Panc1 (cell line): ENCODE results near the gene TRIM56. TPM values are rescaled to one million over a fixed set of nuclear protein-coding genes. Genes with fewer than 3 reads are reported as not detected.
"Not testable (repeated sequence)": the region's sequence is repeated elsewhere in the genome, so short reads cannot be mapped to it uniquely, and the experiment has no call there.

Experiments used
- ATAC-seq: fragments of 200-7000 bp; cut with Tn5 transposase; 2 replicates; pipeline ENCODE4 v1.9.1; 2020; ENCODE audit warnings: mild to moderate bottlenecking, moderate library complexity
- BruUV-seq: library from RNA; stranded (reverse); fragments of 400-500 nt; replicated peaks from 2 replicates; lab custom pipeline; 2021; lab: Mats Ljungman, UMichigan
- CTCF ChIA-PET: fragments of 300-600 bp; sonication (Branson Sonifier 250); formaldehyde crosslinking; loops from one replicate; lab custom pipeline; 2022; ENCODE audit warnings: antibody characterized with exemption; lab: Charles Lee
- POLR2A ChIA-PET: fragments of 300-600 bp; sonication (Branson Sonifier 250); formaldehyde crosslinking; loops from one replicate; lab custom pipeline; 2022; ENCODE audit warnings: antibody characterized with exemption; lab: Charles Lee
- DNase-seq: peaks from one replicate; pipeline ENCODE4 v3.0.0-alpha.2; 2010; ENCODE audit warnings: low read depth, low spot score
- H3K27ac ChIP-seq: 2 replicates; pipeline ENCODE4 v1.5.1; 2011; ENCODE audit warnings: mild to moderate bottlenecking, low read length, inconsistent platforms
- H3K27me3 ChIP-seq: fragments of 200-500 bp; sonication (Bioruptor generic); 2 replicates; pipeline ENCODE4 v1.6.0; 2014; ENCODE audit warnings: low read length, inconsistent platforms; ENCODE audit not compliant: control insufficient read depth, insufficient read depth
- H3K36me3 ChIP-seq: fragments of 200-500 bp; sonication (Bioruptor generic); 2 replicates; pipeline ENCODE4 v1.5.1; 2014; ENCODE audit warnings: inconsistent platforms, mild to moderate bottlenecking, low read length, moderate library complexity; ENCODE audit not compliant: control insufficient read depth, insufficient read depth
- H3K4me1 ChIP-seq: 2 replicates; pipeline ENCODE4 v1.5.1; 2011; ENCODE audit warnings: inconsistent platforms, mild to moderate bottlenecking, low read length, moderate library complexity; ENCODE audit not compliant: control insufficient read depth, insufficient read depth
- H3K4me3 ChIP-seq, 2 experiments: 2 replicates each; pipeline ENCODE4 v1.5.1; 2011 to 2012; ENCODE audit warnings: low read depth in 2 of 2, low read length in 2 of 2, mild to moderate bottlenecking in 2 of 2, inconsistent platforms in 1 of 2, moderate library complexity in 1 of 2
- H3K9me3 ChIP-seq: fragments of 200-500 bp; sonication (Bioruptor generic); 2 replicates; pipeline ENCODE4 v1.5.1; 2014; ENCODE audit warnings: low read depth, mild to moderate bottlenecking, inconsistent platforms, low read length, moderate library complexity; ENCODE audit not compliant: control insufficient read depth, insufficient read depth
- CTCF ChIP-seq: fragments of 450-650 bp; IDR thresholded peaks from 2 replicates; pipeline ENCODE4 v1.5.1; 2017; ENCODE audit warnings: mild to moderate bottlenecking
- POLR2AphosphoS5 ChIP-seq: IDR thresholded peaks from 2 replicates; pipeline ENCODE4 v1.6.1; 2012; ENCODE audit warnings: mild to moderate bottlenecking, low read depth, low read length, moderate library complexity
- REST ChIP-seq, 2 experiments: IDR thresholded peaks; 2 replicates each; pipeline ENCODE4 v1.6.1; 2011 to 2012; ENCODE audit warnings: low read depth in 2 of 2, control low read depth in 1 of 2, low read length in 1 of 2, mild to moderate bottlenecking in 1 of 2, moderate library complexity in 1 of 2; ENCODE audit not compliant: insufficient read depth in 1 of 2
- SIN3A ChIP-seq: IDR thresholded peaks from 2 replicates; pipeline ENCODE4 v1.6.1; 2012; ENCODE audit warnings: low read depth, mild to moderate bottlenecking, low read length, moderate library complexity, borderline replicate concordance; ENCODE audit not compliant: insufficient read depth
- TCF7L2 ChIP-seq: IDR thresholded peaks from 2 replicates; pipeline ENCODE4 v1.6.1; 2011; ENCODE audit warnings: mild to moderate bottlenecking, low read depth, low read length, inconsistent platforms
- in situ Hi-C: cut with HindIII; loops from 2 replicates; pipeline ENCODE4 v1.10.0; 2016; ENCODE audit warnings: low sequenced_read_pairs, low pct_unique_long_range_greater_than_20kb
- intact Hi-C: fragments of 100-400 bp; cut with micrococcal nuclease; formaldehyde crosslinking; loops from one replicate; pipeline ENCODE4 v1.10.0; 2022; ENCODE audit not compliant: unreplicated experiment
- total RNA-seq: library from RNA; stranded (reverse); gene quantifications from one replicate; pipeline ENCODE4 v1.2.1, GENCODE V29; 2021; ENCODE audit not compliant: unreplicated experiment

Gene TRIM56
- total RNA-seq, 1 experiment from 2014 or later, result 37.4 TPM

- no peak for ATAC-seq
- H3K4me1 ChIP-seq, result peaks cover 76% of the 10 kb centered on the region
- DNase-seq, result no peak
- no peaks in the 10 kb centered on the region for H3K9me3 ChIP-seq
- H3K36me3 ChIP-seq, result no peaks in the 10 kb centered on the region
- in situ Hi-C loops (no loop called here), intact Hi-C loops (no loop called here)
- POLR2A ChIA-PET, result interaction anchor here (1.3 kb wide), 1 partner anchor 19 kb away, joined by 15 read pairs; no protein-coding TSS in a partner anchor
- no peaks in the 10 kb centered on the region for H3K27me3 ChIP-seq
- CTCF ChIA-PET, result interaction anchor here (0.7 kb wide), 1 partner anchor 124 kb away, joined by 3 read pairs; no protein-coding TSS in a partner anchor
- peak overlapping the region; percentile 81 for H3K27ac ChIP-seq
- TF ChIP-seq POLR2AphosphoS5, result no peak
- TF ChIP-seq CTCF, result no peak
- TF ChIP-seq TCF7L2, result no peak
- TF ChIP-seq SIN3A, result no peak
- TF ChIP-seq REST (IDR thresholded peaks at IDR 0.05; ENCODE audit: insufficient read depth in 1 of 2, low read depth in 2 of 2, low read length in 1 of 2), result no peak
- no TSS peak for BruUV-seq
- H3K4me3 ChIP-seq, result no peak overlapping the region
Measured at GRCh38 chr7:101120315-101120714, 35.0 kb downstream of the TRIM56 start.

GRCh38 chr7:101121631-101121990 is 36.3 kb downstream of the TRIM56 start:
- DNase-seq, H3K36me3 ChIP-seq, ATAC-seq, CTCF ChIA-PET, H3K27me3 ChIP-seq, BruUV-seq, H3K9me3 ChIP-seq, intact Hi-C loops, in situ Hi-C loops: not testable (repeated sequence)
- POLR2A ChIA-PET, result interaction anchor here (0.7 to 0.9 kb wide), 2 partner anchors 10 to 25 kb away, joined by 3 to 7 read pairs; no protein-coding TSS in a partner anchor
- Histone ChIP-seq H3K27ac (peak overlapping the region; percentile 98), H3K4me3 (peak overlapping the region in 1 of 2 experiments; percentile 19; a peak in 2 of 4 replicates), H3K4me1 (peaks cover 85% of the 10 kb centered on the region)
